HCEC 1CT (cell line): ENCODE measurements around the gene PDE4D.

Source experiments
- DNase-seq: peaks from one replicate; pipeline ENCODE4 v3.0.0-alpha.2; 2017

The PDE4D gene

DNA sequence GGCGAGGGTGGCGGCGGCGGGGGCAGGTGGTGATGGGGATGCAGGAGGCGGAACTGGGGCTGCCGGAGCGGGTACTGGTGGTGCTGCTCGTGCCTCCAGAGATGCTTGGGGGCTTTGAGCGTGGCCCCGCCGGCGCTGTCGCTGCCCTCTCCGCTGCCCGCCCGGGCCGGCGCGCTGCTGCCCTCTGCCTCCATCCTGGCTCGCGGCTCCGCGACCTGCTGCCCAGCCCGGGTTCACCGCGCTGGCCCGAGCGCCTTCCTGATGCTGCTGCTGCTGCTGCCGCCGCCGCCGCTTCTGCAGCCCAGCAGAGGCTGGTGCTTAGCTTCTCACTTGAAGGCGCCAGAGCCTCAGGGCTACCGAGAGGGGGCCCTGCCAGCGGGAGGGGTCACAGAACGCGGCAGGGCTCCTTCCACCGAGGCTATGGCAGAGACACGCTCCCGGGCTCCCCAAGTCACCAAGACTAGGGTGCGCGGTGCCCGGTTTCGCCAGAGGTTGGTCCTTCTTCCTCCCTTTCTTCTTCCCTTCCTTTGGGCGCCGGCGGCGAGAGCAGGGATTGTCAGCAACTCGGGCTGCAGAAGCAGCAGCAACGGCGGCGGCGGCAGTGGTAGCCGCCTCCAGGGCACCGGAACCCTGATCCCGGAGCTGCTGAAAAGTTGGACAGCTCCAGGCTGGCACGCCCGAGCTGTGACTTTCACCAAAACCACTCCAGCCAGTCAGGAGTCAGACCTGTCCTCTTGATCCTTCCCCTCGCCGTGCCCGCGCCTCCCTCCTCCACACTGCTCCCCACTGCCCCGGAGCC is at the start of gene PDE4D:
Gene PDE4D, minus strand, starts transcription at position 298 of the 799 bp plus-strand sequence.
- peak; percentile 69 for DNase-seq

DNA sequence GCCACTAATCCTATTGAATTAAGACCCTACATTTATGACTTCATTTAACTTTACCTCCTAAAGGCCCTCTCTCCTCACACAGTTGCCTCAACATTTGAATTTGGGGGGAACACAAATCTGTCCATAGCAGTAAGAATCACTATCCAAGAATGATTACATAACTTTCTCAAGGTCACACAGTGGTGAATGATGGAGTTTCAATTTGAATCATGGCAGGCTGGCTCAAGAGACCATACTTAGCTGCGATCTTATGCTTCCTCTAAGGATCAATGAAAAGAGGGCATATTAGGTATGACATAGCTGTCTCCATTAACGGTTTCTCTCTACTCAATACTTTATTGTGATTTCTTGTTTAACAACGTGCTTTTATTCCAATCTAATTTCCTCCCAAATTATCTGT is 44.1 kb upstream of the PDE4D start:
- no peak for DNase-seq

DNA sequence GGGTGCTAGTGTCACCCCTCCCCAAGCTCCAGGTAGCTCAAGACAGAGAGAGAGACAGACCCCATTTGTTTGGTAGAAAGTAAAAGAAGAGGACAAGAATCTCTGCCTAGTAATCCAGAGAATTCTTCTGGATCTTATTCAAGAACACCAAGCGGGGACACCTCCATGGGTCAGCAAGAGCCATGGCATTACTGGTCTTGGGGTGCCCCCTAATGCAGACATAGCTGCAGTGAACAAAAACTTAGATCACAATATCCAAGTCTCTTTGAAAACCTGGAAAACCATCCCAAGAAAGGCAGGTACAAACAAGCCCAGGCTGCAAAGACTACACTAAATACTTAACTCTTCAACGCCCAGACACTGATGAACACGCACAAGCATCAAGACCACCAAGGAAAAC is 29.9 kb upstream of the PDE4D start:
- peak; percentile 62 for DNase-seq

DNA sequence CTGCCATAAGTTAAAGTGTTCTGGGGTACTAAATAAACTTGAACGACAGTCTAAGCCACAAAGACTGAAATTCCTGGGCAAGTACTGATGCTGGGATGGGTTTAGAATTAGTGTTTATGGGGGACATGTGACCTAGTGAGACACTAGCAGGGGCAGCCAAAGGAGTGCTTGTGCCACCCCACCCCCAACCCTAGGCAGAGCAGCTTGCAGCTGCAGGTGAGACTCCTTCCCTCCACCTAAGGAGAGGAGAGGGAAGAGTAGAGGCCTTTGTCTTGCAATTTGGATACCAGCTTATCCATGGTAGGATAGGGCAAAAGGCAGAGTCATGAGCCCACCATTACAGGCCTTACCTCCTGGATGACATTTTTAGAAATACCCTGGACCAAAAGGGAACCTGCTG is 28.7 kb upstream of the PDE4D start:
- DNase-seq, result no peak

DNA sequence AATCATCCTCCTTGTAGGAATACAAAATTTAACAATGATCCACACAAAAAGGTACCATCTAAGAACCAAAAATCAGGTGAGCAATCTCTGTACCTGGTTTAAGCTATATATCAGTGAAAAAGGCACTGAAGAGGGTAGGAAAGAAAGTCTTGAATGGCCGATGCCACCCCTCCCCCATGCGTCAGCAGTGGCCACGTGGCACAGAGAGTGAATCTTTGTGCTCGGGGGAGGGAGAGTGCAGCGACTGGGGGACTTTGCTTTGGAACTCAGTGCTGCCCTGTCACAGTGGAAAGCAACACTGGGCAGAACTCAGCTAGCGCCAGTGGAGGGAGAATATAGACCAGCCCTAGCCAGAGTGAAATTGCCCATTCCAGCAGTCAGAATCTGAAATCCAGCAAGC is 28.3 kb upstream of the PDE4D start:
- DNase-seq, result no peak

DNA sequence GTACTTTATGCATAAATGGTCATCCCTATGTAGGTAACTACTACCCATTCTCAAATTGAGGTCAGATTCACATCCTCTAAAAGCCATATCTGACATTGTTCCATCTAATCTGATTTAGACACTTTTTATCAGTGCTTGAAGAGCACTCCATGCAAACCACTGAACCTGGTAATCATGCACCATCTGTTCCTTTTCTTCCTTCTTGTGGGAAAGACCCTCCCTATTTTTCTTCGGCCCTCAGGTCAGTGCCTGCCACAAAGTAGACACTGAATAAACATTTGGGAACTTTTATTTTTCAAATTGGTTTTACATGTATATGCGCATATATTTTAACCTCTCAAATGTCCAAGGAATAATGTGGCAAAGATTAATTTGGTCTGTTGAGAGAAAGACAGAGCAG is 26.0 kb upstream of the PDE4D start:
- DNase-seq, result no peak

DNA sequence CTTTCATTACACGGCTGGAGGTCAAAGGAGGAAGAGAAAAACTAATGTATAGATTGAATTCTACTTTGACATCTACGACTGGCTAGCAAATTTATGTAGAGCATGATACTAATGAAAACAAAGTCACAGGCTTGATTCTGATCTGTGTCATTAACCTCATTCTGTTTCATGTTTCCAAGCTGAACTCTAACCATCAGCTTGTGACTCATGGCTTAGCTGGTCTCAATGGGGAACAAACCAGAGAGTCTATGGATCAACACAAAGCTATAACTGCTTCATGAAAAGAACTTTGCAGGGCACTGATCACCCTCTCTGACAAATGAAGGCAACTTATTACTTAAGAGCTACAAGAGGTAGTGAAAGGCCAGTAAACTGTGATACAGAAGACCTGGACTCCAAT is 23.6 kb upstream of the PDE4D start:
- DNase-seq, result peak; percentile 33

DNA sequence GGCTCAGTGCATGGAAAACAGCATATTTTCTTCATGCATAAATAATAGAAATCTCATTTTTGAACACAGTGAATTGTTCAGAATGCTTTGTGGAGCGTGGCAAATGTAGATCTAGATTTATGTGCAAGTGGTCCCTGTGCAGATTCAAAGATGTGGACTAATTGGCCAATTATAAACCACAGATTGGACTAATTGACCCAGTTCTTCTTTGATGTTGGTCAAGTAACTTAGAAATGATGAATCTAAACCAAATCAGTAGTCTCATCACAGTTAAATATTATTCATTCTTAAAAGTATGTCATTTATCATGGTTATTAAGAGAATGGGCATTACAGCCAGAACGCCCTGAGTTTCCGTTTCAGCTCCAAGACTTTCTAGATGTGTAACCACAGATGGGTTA is 11.7 kb upstream of the PDE4D start:
- DNase-seq, result no peak

DNA sequence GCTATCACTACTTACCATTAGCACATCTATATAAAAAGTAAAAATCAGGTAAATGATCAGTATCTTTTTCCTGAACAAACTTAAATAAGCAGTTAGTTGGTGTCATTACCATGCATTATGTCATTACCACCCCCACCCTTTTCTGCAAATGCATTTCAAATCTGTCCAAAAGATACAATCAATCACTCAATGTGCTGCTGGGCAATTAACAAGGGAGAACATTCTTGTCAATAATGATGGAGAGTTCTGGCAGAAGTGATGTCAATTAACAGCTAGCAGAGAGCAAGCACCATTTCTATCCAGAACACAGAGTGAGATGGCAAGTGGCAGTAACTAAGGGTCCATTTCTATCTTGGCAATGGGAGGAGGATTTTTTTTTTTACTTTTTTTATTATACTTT is 3.5 kb upstream of the PDE4D start:
- no peak for DNase-seq

DNA sequence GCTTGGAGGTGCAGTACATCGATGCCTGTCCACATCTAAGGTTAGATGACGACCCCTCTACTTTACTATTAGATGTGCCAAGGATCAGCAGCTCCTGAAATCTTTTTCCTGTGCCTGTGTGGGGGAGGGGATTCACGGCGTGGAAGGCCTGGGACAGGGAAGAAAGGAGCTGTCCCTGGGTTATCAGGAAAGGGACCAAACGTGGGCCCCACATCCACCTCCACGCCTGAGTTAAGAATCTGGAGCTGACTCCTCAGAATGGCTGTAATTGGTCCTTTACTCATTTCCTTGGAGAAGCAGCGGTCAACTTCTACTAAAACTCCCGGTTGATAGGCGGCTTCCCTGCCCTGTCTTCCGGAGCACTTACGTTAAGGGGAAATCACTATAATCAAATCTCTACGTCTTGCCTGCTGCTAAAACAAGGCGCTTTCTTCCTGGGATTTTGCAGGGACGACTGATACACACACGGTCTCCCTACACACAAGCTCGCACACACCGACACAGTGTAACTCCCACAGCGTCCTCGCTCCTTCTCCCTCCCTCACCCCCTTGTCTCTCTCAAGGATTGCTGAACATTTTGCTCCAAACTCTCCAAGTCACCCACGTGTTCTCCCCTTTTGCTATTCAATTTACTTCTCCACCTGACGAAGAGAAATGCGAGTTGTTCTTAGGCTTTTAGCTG is 1.4 kb downstream of the PDE4D start:
- peak; percentile 21 for DNase-seq

DNA sequence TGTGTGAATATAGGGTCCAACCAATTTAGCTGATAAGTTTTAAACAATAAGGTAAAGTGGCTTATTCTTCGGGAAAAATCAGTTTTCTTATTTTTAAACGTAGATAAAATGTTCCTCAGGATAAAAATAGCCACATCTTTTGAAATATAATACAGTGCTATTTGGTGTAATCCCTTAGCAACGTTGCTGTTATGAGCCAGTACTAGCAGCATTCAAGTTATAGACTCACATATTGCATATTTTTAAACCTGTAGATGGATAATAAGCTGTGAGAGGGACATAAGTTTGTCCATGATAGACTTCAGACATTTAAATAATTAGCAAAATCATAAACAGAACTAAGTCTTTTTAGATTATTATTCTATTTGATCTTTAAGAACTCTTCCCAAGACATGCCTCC is 6.3 kb downstream of the PDE4D start:
- DNase-seq, result no peak

DNA sequence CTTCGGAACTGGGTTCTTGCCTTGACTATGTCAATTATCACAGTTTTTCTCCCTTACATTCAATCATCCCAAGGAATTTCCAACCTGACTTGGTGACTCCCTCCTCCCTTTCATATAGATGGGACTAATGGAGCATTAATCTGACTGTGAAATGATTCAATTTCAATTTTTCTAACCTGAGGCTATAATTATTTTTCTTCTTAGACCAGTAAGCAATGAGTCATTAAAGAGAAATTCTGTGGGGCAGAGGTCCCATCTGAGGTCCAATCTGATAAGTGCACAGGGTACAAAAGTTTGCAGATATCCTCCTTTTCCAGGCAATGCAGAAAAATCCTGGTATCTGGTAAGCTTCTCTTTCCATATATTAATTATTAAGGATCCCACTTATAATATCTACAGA is 18.9 kb downstream of the PDE4D start:
- DNase-seq, result peak; percentile 59

DNA sequence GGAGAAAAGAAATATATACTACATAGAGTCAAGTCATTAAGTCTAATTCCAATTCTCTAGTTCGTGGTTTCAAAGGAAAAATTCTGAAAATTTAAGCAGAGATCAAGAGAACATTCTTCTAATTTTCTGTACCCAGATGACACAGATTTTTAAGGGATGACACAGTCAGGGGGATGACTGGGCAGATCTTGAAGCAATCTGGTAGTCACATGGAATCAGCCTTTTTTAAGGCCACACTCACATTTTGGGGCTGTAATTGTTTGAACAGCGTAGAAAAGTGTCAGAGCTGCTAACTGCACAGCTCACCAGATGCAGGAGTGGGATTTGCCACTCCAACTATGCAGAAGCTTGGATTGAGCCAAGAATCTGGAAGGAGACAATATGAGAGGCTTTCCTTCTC is 20.4 kb downstream of the PDE4D start:
- peak; percentile 94 for DNase-seq

DNA sequence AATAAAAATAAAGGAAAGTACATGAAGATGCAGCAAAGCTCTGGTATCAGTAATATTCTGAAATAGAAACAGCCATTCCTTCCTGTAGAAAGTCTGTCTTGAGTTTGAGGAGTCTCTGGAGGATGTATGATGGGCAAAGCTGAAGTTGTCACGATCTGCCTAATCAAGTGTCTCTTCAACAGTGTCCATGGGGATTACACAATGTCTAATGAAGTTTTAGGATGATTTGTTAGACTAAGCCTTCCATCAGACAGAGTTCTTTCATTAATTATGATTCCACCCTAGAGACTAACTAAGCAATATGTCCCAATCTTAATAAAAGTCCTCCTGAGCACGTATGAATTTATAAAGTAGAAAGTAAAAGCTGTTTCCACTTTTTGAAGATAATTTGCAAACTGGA is 26.9 kb downstream of the PDE4D start:
- DNase-seq, result no peak

DNA sequence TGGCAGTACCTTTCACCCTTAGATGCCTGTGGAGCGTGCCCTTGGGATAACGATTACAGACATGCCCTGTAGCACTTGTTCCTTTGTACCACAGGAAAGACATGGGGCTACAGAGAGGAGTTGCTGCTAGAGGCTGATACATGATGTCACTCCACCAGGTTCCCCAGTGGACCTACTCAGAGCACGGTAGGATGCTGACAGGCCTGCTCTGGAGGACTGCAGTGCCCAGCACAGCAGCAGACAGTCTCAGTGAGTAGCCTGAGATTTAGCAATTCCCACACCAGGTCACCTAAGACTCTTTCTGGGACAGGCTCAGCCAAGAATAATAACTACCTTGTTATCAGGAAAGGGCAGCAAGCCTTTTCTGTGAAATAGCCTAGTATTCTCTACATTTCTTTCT is 28.8 kb downstream of the PDE4D start:
- DNase-seq, result no peak

DNA sequence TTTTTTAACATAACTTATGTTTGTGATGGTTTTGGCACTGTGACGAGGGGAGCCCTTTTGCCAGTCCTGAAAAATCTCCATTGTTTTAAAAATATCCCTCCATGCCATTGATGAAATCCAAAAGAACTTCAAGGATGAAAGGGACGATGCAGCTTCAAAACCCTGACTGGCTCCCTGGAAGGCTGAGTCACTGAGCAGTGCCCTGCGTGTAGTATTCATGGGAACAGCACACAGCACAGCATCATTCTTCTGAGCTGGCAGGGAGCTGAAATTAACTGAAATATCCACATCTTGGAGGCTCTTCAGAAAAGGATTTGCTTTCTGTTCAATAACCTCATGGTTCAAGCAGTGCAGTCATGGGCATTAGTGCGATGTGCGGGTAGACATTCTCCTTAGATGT is 29.7 kb downstream of the PDE4D start:
- DNase-seq, result peak; percentile 48

DNA sequence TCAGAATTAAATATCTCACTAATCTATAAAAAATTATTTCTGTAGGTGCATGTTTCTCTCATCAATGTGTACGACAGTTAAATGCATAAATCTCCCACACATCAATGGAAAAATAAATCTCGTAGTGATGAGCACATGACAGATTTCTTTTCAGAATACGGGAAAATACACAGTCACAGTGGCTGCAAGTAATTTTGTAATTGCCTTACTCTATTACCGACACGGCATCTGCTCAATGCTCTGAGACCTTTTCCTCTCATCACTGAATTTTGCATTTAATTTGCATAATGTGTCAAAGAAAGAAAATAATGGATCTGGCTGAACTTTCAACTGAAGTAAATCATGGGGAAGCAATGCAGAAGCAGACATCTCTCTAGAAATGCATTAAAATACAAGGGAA is 37.2 kb downstream of the PDE4D start:
- no peak for DNase-seq

DNA sequence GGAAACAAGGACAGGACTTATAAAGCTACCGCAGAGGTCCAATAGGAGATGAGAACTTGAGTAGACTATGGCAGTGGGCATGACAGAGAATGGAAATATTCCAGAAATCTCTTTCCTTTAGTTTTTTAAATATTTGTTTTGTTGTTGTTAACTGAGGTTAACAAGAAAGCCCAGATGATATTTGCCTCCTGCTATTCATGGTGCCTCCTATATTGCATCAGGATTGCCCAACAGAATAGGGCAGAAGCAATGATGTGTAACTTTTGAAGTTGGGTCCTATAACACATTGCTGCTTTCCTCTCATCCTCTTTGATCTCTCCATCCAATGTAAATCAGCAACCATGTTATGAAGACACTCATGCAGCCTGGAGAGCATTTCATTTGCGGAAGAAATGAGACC is 42.8 kb downstream of the PDE4D start:
- DNase-seq, result no peak

DNA sequence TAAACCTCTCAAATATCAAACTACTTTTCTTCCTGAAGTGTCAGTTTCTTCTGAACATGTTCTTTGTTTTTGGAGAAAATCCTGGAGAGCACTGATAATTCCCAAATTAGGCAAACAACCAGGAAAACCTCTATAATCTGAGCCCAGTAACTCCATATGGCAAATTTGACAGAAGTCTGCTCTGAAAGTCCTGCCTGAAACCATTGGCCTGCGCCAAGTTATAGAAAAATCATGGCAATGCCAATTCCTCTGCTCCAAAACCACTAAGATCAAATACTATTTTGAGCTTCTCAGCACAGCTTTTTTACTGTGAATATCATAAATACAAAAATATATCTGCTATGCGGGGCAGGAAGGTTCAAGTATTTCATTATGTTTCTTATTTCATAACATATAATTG is 45.9 kb downstream of the PDE4D start:
- DNase-seq, result no peak

DNA sequence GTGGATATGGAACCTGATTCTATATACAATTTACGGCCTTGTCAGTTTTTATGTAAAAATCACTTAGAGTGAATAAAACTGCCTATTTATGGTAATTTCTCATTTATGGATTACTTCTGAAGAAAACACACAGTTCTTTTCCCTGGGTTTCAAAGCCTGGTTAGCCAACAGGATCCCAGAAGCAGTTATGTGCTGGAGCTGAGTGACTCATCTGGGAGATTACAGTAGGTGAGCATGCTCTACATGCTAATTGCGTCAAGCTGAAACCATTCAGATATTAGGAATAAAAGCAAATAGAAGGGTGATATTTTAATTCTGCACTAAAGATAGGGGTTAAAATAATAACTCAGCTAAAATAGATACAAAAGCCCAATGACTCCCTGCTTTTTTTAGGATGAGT is 47.8 kb downstream of the PDE4D start:
- DNase-seq, result peak; percentile 77

DNA sequence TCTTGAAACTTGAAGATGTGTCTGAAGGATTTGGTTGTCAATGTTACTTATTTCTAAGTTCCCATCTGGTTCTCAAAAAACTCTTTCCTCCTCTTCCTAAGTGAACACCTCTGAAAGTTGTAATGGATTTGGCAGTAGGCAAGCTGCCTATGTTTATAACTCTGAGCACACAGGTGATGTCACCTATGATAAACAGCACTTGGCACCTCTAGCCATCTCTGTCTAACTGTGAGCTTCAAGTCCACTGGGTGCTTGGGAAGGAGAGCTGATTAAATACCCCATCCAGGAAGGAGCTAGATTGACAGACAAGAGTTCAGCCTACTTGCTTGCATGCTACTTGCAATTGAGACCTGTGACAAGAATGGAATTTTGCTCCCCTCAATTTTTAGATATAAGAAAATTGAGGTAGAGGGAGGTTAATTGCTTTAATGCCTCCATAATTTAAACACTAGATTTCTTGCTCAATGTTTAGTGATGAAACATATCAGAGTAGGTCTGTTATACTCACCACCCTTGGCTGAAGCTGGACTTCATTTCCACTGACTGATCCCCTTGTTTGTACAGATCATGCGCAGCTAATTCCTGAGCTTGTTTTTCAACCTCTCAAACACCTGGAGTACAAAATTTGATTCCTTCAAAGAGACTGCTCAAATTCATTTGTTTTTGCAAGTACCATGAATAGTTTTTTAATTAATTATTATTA is 49.9 kb downstream of the PDE4D start:
- peak; percentile 58 for DNase-seq

DNA sequence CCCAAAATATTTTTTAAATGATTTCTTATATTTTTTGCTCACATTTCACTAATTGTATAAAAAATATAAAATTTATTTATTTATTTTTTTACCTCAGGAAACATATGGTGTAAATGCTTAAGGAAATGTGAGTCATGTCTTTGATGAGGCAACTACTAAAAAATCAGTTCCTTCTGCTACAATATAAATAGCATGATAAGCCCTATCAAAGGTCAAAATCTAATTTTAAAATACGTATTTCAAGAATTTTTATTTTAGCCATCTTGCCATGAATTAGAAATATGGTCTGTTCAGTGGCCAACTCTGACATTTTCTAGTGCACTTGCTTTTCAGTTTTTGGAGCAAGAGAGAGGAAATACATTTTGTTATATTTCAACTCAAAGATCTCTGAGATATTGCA is 50.5 kb downstream of the PDE4D start:
- DNase-seq, result peak; percentile 75

DNA sequence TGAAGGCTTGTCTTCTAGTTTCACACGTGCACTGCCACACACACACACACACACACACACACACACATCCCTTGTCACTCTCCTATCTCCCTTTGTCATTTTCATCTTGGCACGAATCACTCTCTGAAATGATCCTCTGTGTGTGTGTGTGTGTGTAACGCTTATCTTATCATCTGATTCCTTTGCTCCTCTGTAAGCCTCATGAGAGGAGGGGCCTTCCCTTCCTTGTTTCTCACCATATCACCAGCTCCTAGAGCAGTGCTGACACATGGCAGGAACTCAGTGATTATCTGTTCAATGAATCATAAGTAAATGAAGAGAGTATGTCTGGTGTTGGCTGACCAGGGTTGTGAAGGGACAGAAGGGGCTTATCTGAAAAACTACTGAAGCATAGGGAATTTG is 53.3 kb downstream of the PDE4D start:
- DNase-seq, result peak; percentile 78

DNA sequence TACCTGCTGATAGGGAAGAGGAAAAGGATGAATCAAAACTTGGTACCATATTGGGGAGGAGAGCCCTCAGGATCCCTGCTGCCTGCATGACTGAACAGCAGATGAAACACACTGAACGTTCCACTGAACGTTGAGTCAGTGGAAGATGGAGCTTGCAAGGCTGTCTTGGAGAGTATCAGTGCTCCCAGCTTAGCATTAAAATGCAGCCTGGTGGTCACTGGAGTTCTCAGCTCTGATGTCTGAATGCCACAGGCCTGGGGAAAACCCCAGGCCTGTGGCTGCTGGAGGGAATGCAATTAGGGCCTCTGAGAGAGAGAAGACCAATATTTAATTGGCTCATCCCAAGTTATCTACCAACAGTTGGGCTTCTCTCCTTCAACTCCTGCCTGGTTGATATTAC is 54.5 kb downstream of the PDE4D start:
- no peak for DNase-seq
